ENCODE measurements around the gene POU2AF2.

GRCh38 chr11:111282562-111283075, 37.1 kb downstream of the POU2AF2 start:
- no peak for TF ChIP-seq TAF1 (IDR thresholded peaks at IDR 0.05; ENCODE audit: borderline replicate concordance, insufficient read depth, low read length)
- TF ChIP-seq, protein P1, sequence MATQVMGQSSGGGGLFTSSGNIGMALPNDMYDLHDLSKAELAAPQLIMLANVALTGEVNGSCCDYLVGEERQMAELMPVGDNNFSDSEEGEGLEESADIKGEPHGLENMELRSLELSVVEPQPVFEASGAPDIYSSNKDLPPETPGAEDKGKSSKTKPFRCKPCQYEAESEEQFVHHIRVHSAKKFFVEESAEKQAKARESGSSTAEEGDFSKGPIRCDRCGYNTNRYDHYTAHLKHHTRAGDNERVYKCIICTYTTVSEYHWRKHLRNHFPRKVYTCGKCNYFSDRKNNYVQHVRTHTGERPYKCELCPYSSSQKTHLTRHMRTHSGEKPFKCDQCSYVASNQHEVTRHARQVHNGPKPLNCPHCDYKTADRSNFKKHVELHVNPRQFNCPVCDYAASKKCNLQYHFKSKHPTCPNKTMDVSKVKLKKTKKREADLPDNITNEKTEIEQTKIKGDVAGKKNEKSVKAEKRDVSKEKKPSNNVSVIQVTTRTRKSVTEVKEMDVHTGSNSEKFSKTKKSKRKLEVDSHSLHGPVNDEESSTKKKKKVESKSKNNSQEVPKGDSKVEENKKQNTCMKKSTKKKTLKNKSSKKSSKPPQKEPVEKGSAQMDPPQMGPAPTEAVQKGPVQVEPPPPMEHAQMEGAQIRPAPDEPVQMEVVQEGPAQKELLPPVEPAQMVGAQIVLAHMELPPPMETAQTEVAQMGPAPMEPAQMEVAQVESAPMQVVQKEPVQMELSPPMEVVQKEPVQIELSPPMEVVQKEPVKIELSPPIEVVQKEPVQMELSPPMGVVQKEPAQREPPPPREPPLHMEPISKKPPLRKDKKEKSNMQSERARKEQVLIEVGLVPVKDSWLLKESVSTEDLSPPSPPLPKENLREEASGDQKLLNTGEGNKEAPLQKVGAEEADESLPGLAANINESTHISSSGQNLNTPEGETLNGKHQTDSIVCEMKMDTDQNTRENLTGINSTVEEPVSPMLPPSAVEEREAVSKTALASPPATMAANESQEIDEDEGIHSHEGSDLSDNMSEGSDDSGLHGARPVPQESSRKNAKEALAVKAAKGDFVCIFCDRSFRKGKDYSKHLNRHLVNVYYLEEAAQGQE (IDR thresholded peaks at IDR 0.05; ENCODE audit: insufficient read depth in 1 of 2, low read depth in 2 of 2, low read length in 2 of 2): no peak

Data from PFSK-1 (cell line).